ENCODE results near the gene FRMD3. TPM values are rescaled to one million over a fixed set of nuclear protein-coding genes. Genes with fewer than 3 reads are reported as not detected.

Gene FRMD3
- total and polyA plus RNA-seq, 7 donors: 5.9 to 27.4 (median 8.3) TPM

DNA sequence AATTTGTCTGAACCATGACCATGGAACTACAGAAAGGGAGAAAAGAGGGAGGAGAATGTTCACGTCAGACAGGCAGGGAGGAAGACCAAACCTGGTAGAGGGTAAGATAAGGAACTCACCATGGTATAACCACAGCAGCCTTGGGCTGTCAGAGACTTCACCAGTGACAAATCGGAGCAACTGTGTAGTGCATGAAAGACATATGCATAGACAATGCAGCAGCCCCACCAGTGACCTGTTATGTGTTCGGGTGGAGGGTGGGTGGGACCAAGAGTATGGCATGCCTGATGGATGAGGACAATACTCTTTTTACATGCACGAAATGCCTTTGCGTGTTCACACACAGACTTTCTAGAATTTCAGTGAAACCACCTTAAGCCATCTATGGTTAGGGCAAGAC is 253.5 kb downstream of the FRMD3 start:
- intact Hi-C loops (cut with DNase I): no loop called here
- no peak overlapping the region for H3K4me3 ChIP-seq
- H3K36me3 ChIP-seq: no peaks in the 10 kb centered on the region
- H3K9me3 ChIP-seq: peaks cover 0 to 1% (median 0%) of the 10 kb centered on the region in 4 donors
- H3K4me1 ChIP-seq: peaks cover 0 to 7% (median 2%) of the 10 kb centered on the region in 4 donors
- no peak for DNase-seq
- TF ChIP-seq EP300 (IDR thresholded peaks at IDR 0.05): no peak
- TF ChIP-seq POLR2A (IDR thresholded peaks at IDR 0.05): no peak
- TF ChIP-seq, protein P1, sequence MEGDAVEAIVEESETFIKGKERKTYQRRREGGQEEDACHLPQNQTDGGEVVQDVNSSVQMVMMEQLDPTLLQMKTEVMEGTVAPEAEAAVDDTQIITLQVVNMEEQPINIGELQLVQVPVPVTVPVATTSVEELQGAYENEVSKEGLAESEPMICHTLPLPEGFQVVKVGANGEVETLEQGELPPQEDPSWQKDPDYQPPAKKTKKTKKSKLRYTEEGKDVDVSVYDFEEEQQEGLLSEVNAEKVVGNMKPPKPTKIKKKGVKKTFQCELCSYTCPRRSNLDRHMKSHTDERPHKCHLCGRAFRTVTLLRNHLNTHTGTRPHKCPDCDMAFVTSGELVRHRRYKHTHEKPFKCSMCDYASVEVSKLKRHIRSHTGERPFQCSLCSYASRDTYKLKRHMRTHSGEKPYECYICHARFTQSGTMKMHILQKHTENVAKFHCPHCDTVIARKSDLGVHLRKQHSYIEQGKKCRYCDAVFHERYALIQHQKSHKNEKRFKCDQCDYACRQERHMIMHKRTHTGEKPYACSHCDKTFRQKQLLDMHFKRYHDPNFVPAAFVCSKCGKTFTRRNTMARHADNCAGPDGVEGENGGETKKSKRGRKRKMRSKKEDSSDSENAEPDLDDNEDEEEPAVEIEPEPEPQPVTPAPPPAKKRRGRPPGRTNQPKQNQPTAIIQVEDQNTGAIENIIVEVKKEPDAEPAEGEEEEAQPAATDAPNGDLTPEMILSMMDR (IDR thresholded peaks at IDR 0.05): no peak
- TF ChIP-seq POLR2AphosphoS5 (IDR thresholded peaks at IDR 0.05): no peak
- no peak overlapping the region for H3K27ac ChIP-seq
- no peaks in the 10 kb centered on the region for H3K27me3 ChIP-seq
- WGBS, 2 donors: 87 to 91% methylated on average over 5 of the region's 5 CpGs

DNA sequence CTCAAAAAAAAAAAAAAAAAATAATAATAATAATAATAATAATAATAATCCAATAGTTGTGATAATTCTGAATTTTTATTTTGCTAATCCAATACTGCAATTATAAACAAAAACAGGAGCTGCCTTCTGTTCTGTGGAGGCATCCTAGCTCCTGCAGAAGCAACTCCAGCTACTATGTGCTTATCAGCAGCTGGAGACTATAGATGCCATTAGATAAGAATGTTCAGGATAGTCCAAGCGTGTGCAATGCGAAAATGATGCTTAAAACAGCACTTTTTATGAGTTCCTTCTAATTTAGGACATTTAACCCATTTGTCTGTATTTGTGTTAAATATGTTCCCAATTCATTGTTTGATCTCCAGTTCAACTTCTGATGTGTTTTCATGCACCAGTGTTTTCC is 254.7 kb downstream of the FRMD3 start:
- WGBS, 2 donors: 86 to 98% methylated on average over 2 of the region's 2 CpGs
- H3K36me3 ChIP-seq: no peaks in the 10 kb centered on the region
- TF ChIP-seq, protein P1 (IDR thresholded peaks at IDR 0.05): no peak
- TF ChIP-seq POLR2AphosphoS5 (IDR thresholded peaks at IDR 0.05): no peak
- no peak for TF ChIP-seq POLR2A (IDR thresholded peaks at IDR 0.05)
- no peak for TF ChIP-seq EP300 (IDR thresholded peaks at IDR 0.05)
- no peaks in the 10 kb centered on the region for H3K27me3 ChIP-seq
- no peak overlapping the region for H3K4me3 ChIP-seq
- H3K9me3 ChIP-seq: peaks cover 0 to 1% (median 0%) of the 10 kb centered on the region in 4 donors
- intact Hi-C loops (cut with DNase I): no loop called here
- no peak overlapping the region for H3K27ac ChIP-seq
- peaks cover 0 to 7% (median 2%) of the 10 kb centered on the region in 4 donors for H3K4me1 ChIP-seq
- DNase-seq: no peak

DNA sequence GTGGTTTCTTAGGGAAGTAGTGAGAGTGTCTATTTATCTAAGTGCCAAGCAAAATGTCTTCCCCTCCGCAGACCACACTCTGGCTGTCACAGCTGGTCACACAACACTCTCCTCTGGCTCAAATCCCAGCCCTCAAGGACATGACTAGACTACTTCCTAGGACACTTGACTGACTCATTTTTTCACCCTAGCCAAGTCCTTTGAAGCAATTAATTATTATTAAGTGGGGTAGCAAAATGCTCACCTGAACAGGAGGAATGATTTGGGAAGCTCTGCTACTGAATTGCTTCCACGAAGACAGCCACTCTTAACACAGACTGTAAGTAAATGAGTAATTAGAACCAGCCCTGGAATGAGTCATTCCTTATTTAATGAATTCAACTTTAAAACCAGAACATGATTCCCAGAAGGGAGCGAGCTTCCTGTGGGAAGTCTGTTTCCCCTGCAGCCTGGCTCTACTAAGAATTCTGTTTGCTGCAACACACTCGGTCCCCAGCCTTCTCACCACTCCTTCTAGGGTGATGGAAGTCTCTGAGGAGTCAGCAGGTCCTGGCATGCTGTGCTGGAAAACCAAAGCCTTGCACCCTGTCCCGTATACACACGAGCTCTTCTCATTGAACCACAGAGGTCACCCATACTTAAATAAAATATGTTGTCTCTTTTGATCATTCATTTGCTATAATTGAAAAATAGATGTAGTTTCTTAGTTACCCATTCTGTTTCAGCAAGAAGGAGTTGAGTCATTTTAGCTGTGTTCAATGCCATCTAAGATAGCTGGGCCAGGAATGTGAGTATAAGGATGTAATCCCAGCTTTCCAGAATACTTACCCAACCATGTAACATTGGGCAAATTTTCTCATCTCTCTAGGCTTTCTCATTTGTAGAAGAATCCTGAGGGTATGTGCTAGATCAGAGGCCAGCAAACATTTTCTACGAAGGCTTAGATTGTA is 256.6 kb downstream of the FRMD3 start:
- intact Hi-C loops (cut with DNase I): no loop called here
- TF ChIP-seq, protein P1 (IDR thresholded peaks at IDR 0.05): no peak
- H3K4me1 ChIP-seq: peaks cover 0 to 7% (median 2%) of the 10 kb centered on the region in 4 donors
- H3K36me3 ChIP-seq: no peaks in the 10 kb centered on the region
- no peak overlapping the region for H3K4me3 ChIP-seq
- no peaks in the 10 kb centered on the region for H3K27me3 ChIP-seq
- WGBS, 2 donors: 43 to 45% methylated on average over 7 of the region's 7 CpGs
- H3K27ac ChIP-seq: peak overlapping the region in 1 of 4 donors; percentile 11
- H3K9me3 ChIP-seq: peaks cover 0 to 1% (median 0%) of the 10 kb centered on the region in 4 donors
- no peak for DNase-seq

DNA sequence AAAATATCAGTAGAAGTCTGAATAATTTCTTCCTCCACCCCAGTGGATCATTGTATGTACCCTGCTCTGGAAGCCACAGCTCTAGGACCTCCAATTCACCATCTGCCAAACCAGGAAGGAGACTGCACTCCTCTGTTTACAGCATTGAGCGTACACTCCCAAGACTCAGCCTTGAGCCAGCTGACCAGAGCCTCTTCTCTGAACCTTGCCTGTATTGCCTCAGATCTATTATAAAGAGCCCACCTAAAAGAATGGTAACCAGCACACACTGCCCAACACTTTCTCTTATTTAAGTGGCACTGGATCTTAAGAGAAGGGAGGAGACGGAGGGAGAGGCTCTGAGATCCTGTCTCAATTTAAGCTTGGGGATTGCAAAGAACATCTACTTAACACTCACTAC is 257.4 kb downstream of the FRMD3 start:
- intact Hi-C loops (cut with DNase I): no loop called here
- TF ChIP-seq, protein P1 (IDR thresholded peaks at IDR 0.05): no peak
- TF ChIP-seq POLR2AphosphoS5 (IDR thresholded peaks at IDR 0.05) (no peak), POLR2A (IDR thresholded peaks at IDR 0.05) (no peak), EP300 (IDR thresholded peaks at IDR 0.05) (no peak)
- no peaks in the 10 kb centered on the region for H3K27me3 ChIP-seq
- peaks cover 0 to 7% (median 2%) of the 10 kb centered on the region in 4 donors for H3K4me1 ChIP-seq
- no peaks in the 10 kb centered on the region for H3K36me3 ChIP-seq
- WGBS, 2 donors: 53 to 57% methylated on average over 2 of the region's 2 CpGs
- H3K27ac ChIP-seq: peak overlapping the region in 1 of 4 donors; percentile 11
- H3K9me3 ChIP-seq: peaks cover 0 to 1% (median 0%) of the 10 kb centered on the region in 4 donors
- no peak for DNase-seq
- no peak overlapping the region for H3K4me3 ChIP-seq
